PFSK-1 (cell line): ENCODE measurements around the gene SLCO2A1.

ENCODE experiments used
- FOXP2 ChIP-seq: optimal IDR thresholded peaks from 2 replicates; pipeline ENCODE3; 2011; ENCODE audit warnings: borderline replicate concordance, control low read depth, inconsistent platforms; ENCODE audit not compliant: insufficient read depth; ENCODE audit errors: extremely low read length, extremely low read depth
- POLR2AphosphoS5 ChIP-seq: IDR thresholded peaks from 2 replicates; pipeline ENCODE4 v1.6.1; 2012; ENCODE audit warnings: low read depth, mild to moderate bottlenecking, control low read depth, low read length, moderate library complexity
- SIN3A ChIP-seq: IDR thresholded peaks from 2 replicates; pipeline ENCODE4 v1.6.1; 2012; ENCODE audit warnings: mild to moderate bottlenecking, low read length, moderate library complexity, borderline replicate concordance; ENCODE audit not compliant: insufficient read depth
- TAF1 ChIP-seq: IDR thresholded peaks from 2 replicates; pipeline ENCODE4 v1.6.1; 2012; ENCODE audit warnings: low read length, control low read depth, borderline replicate concordance; ENCODE audit not compliant: insufficient read depth
- TF ChIP-seq, protein P1 (sequence below), 2 experiments: IDR thresholded peaks; 2 replicates each; pipeline versions ENCODE4 v1.6.1 to v1.8.0; 2011 to 2012; ENCODE audit warnings: low read depth in 2 of 2, low read length in 2 of 2, control low read depth in 1 of 2, inconsistent platforms in 1 of 2, mild to moderate bottlenecking in 1 of 2, moderate library complexity in 1 of 2; ENCODE audit not compliant: insufficient read depth in 1 of 2

The SLCO2A1 gene

DNA sequence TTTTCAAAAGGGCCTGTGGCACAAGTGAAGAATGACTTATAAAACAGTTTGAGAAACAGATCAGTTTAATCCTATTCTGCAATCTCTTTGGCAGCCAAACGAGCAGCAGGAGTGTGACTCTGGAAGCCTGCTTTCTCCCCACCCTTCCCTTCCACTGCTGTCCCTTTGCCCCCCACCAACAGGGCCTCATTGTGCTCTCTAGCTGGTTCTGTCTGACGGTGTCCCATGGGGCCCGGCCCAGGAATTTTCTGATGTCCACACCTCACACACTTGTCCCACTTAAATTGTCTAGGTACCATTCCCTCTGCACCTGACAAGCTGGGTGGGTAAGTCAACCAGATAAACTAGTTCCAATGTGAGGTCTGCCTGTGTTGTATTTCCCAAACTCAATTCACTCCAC is 16.4 kb downstream of the SLCO2A1 start:
- TF ChIP-seq TAF1 = no peak
- TF ChIP-seq POLR2AphosphoS5 = no peak
- TF ChIP-seq, protein P1, sequence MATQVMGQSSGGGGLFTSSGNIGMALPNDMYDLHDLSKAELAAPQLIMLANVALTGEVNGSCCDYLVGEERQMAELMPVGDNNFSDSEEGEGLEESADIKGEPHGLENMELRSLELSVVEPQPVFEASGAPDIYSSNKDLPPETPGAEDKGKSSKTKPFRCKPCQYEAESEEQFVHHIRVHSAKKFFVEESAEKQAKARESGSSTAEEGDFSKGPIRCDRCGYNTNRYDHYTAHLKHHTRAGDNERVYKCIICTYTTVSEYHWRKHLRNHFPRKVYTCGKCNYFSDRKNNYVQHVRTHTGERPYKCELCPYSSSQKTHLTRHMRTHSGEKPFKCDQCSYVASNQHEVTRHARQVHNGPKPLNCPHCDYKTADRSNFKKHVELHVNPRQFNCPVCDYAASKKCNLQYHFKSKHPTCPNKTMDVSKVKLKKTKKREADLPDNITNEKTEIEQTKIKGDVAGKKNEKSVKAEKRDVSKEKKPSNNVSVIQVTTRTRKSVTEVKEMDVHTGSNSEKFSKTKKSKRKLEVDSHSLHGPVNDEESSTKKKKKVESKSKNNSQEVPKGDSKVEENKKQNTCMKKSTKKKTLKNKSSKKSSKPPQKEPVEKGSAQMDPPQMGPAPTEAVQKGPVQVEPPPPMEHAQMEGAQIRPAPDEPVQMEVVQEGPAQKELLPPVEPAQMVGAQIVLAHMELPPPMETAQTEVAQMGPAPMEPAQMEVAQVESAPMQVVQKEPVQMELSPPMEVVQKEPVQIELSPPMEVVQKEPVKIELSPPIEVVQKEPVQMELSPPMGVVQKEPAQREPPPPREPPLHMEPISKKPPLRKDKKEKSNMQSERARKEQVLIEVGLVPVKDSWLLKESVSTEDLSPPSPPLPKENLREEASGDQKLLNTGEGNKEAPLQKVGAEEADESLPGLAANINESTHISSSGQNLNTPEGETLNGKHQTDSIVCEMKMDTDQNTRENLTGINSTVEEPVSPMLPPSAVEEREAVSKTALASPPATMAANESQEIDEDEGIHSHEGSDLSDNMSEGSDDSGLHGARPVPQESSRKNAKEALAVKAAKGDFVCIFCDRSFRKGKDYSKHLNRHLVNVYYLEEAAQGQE (IDR thresholded peaks at IDR 0.05; ENCODE audit: insufficient read depth in 1 of 2, low read depth in 2 of 2, low read length in 2 of 2) = no peak
- no peak for TF ChIP-seq FOXP2
- no peak for TF ChIP-seq SIN3A

DNA sequence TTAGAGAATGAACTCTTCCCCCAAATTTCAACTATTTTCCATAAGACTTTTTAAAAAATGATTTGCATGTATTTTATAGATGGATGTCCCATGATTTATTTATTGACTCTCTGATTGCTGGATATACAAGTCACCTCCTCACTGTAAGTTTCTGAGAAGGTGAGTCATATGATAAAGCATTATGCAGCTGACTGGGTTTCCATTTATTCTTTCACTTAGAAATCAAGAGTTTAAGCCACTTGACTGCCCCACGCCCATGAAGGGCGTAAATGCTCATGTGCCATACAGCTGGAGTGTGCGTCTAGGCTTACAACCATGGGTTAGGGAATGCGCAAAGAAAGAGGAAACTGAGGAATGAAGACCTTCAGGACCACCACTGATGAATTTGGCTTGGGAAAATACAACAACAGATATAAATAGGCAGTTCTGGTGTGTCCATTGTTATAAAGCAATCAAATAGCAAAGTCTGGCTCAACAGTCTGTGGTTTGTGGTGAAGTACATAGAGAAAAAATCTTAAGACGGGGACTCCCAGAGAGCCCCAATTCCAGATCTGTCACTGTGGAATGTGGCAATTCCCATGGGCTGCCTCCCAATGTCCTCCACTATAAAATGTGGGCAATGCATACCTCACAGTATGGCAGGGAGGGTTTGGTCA is 20.3 kb downstream of the SLCO2A1 start:
- TF ChIP-seq FOXP2 (no peak), TAF1 (no peak), SIN3A (no peak), POLR2AphosphoS5 (no peak)
- TF ChIP-seq, protein P1 (IDR thresholded peaks at IDR 0.05; ENCODE audit: insufficient read depth in 1 of 2, low read depth in 2 of 2, low read length in 2 of 2) = no peak

DNA sequence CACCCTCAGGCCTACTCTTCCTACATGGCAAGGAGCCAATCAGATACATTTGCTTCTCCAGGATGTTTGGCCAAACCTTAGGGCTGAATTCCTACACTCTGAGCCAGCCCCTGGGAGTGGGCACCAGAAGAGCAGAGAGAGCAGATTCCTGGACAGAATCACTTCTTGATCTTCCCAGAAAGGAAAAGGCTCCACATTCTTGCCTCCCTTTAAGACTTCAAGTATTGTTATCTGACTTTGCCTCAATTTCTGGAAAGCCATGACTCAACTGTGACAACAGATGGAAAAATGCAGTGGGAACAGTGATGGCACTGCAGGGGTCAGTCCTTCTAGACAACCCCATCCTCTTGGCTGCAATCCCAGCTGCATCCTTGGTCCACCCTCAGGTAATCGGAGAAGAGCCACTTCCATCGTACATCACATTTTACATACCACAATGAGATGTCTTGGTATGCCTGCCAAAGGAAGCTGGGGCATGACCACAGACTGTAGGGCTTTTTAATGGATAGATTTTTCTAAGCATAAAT is 21.0 kb downstream of the SLCO2A1 start:
- TF ChIP-seq, protein P1 (IDR thresholded peaks at IDR 0.05; ENCODE audit: insufficient read depth in 1 of 2, low read depth in 2 of 2, low read length in 2 of 2) = no peak
- TF ChIP-seq SIN3A (no peak), FOXP2 (no peak), TAF1 (no peak), POLR2AphosphoS5 (no peak)

DNA sequence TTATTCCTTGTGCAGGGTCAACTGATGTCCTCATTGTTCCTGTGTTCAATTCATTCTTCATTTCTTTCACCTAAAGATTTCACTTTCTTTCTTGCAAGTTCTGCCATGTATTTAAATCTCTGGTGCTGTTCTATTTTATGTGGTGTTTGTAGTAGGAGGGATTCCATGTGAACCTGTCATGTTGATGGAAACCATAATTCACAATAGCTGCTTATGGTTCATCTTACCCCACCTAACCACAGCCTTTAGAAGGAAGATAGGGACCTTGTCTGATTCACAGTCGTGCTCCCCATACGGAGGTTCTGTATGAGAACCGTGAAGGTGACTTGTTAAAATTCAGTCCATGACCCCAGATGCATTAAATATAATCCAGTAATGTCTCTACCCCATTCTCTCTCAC is 21.9 kb downstream of the SLCO2A1 start:
- TF ChIP-seq FOXP2 = no peak
- no peak for TF ChIP-seq TAF1
- TF ChIP-seq SIN3A = no peak
- TF ChIP-seq, protein P1 (IDR thresholded peaks at IDR 0.05; ENCODE audit: insufficient read depth in 1 of 2, low read depth in 2 of 2, low read length in 2 of 2) = no peak
- no peak for TF ChIP-seq POLR2AphosphoS5

DNA sequence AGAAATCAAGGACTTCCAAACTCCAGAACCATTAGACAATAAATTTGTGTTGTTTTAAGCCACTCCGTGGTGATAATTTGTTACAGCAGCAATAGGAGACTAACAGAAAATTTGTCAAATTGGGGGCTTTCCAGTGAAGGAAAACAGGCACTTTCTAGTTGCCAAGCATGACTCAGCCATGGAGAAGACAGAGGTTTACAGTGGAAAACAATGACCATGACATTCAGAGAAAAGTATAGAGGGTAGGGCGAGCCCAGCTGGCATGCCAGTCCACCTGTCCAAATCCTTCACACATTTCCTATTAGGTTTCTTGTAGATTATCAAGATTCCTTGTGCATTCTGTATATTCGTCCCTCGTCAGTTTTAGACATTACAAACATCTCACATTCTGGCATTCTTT is 24.9 kb downstream of the SLCO2A1 start:
- TF ChIP-seq TAF1 (no peak), POLR2AphosphoS5 (no peak), SIN3A (no peak), FOXP2 (no peak)
- TF ChIP-seq, protein P1 (IDR thresholded peaks at IDR 0.05; ENCODE audit: insufficient read depth in 1 of 2, low read depth in 2 of 2, low read length in 2 of 2) = no peak
